Mesenchymal stem cell (in vitro differentiated cells and primary cell): ENCODE results near the gene STARD3.
A peak's percentile ranks its signal among the peaks of the same experiment; 100 is the strongest.

Experiments used
- DNase-seq: peaks from one replicate; pipeline ENCODE4 v3.0.0-alpha.2; 2013
- H2AFZ ChIP-seq: one replicate; pipeline ENCODE4 v1.6.1; 2013; ENCODE audit warnings: low read depth, mild to moderate bottlenecking, control low read depth, inconsistent platforms, low read length, moderate library complexity
- H2AK5ac ChIP-seq: 2 replicates; pipeline ENCODE4 v1.6.1; 2013; ENCODE audit warnings: low read length, moderate library complexity, mild to moderate bottlenecking, inconsistent platforms; ENCODE audit not compliant: severe bottlenecking
- H2BK120ac ChIP-seq: one replicate; pipeline ENCODE4 v1.6.1; 2013; ENCODE audit warnings: low read depth, mild to moderate bottlenecking, inconsistent platforms, low read length, moderate library complexity
- H2BK12ac ChIP-seq, 2 experiments: one replicate each; pipeline ENCODE4 v1.6.1; 2013; ENCODE audit warnings: inconsistent platforms in 2 of 2, low read length in 2 of 2, mild to moderate bottlenecking in 2 of 2, moderate library complexity in 2 of 2, control low read depth in 1 of 2
- H2BK15ac ChIP-seq: one replicate; pipeline ENCODE4 v1.6.1; 2013; ENCODE audit warnings: mild to moderate bottlenecking, low read depth, inconsistent platforms; ENCODE audit not compliant: poor library complexity, severe bottlenecking
- H2BK5ac ChIP-seq: 2 replicates; pipeline ENCODE4 v1.6.1; 2013; ENCODE audit warnings: low read depth, mild to moderate bottlenecking, low read length, control low read depth, inconsistent platforms; ENCODE audit not compliant: poor library complexity, severe bottlenecking
- H3K14ac ChIP-seq, 2 experiments: one replicate each; pipeline ENCODE4 v1.6.1; 2013; ENCODE audit warnings: inconsistent platforms in 2 of 2, low read length in 2 of 2, control low read depth in 1 of 2, mild to moderate bottlenecking in 1 of 2, moderate library complexity in 1 of 2
- H3K18ac ChIP-seq, 2 experiments: one replicate each; pipeline ENCODE4 v1.6.1; 2013; ENCODE audit warnings: inconsistent platforms in 2 of 2, low read length in 2 of 2, control low read depth in 1 of 2, low read depth in 1 of 2, mild to moderate bottlenecking in 1 of 2
- H3K23ac ChIP-seq, 2 experiments: one replicate each; pipeline ENCODE4 v1.6.1; 2013; ENCODE audit warnings: inconsistent platforms in 2 of 2, low read length in 2 of 2, mild to moderate bottlenecking in 2 of 2, moderate library complexity in 2 of 2, control low read depth in 1 of 2
- H3K27ac ChIP-seq: 2 replicates; pipeline ENCODE4 v1.5.1; 2013; ENCODE audit warnings: mild to moderate bottlenecking, moderate library complexity, low read length, control low read depth, inconsistent platforms; ENCODE audit not compliant: poor library complexity, severe bottlenecking
- H3K27me3 ChIP-seq, 2 experiments: 2 replicates each; pipeline versions ENCODE4 v1.6.1 to v1.7.0; 2013; ENCODE audit warnings: low read length in 2 of 2, mild to moderate bottlenecking in 2 of 2, moderate library complexity in 2 of 2, control low read depth in 1 of 2, inconsistent platforms in 1 of 2; ENCODE audit not compliant: control insufficient read depth in 1 of 2, insufficient read depth in 1 of 2
- H3K36me3 ChIP-seq, 2 experiments: 2 replicates each; pipeline versions ENCODE4 v1.6.1 to v1.7.0; 2013; ENCODE audit warnings: low read length in 2 of 2, control low read depth in 1 of 2, inconsistent platforms in 1 of 2, low read depth in 1 of 2, mild to moderate bottlenecking in 1 of 2; ENCODE audit not compliant: insufficient read depth in 2 of 2, control insufficient read depth in 1 of 2
- H3K4ac ChIP-seq, 2 experiments: one replicate each; pipeline ENCODE4 v1.6.1; 2013; ENCODE audit warnings: inconsistent platforms in 2 of 2, low read length in 2 of 2, mild to moderate bottlenecking in 2 of 2, moderate library complexity in 2 of 2, control low read depth in 1 of 2, low read depth in 1 of 2
- H3K4me1 ChIP-seq: 2 replicates; pipeline ENCODE4 v1.6.1; 2013; ENCODE audit warnings: low read depth, low read length, control low read depth; ENCODE audit not compliant: control insufficient read depth, insufficient read depth
- H3K4me2 ChIP-seq: 2 replicates; pipeline ENCODE4 v1.6.1; 2013; ENCODE audit warnings: low read length, mild to moderate bottlenecking, inconsistent platforms; ENCODE audit not compliant: poor library complexity, severe bottlenecking
- H3K4me3 ChIP-seq, 2 experiments: 2 replicates each; pipeline versions ENCODE4 v1.5.1 to v1.7.0; 2013; ENCODE audit warnings: low read length in 2 of 2, mild to moderate bottlenecking in 2 of 2, control low read depth in 1 of 2, low read depth in 1 of 2; ENCODE audit not compliant: insufficient read depth in 1 of 2
- H3K79me1 ChIP-seq: replicated peaks from 2 replicates; pipeline ENCODE4 v1.6.1; 2013; ENCODE audit warnings: mild to moderate bottlenecking, control low read depth, low read length, inconsistent platforms; ENCODE audit not compliant: poor library complexity, severe bottlenecking
- H3K9ac ChIP-seq: 2 replicates; pipeline ENCODE4 v1.7.0; 2013; ENCODE audit warnings: mild to moderate bottlenecking, low read length, moderate library complexity
- H3K9me3 ChIP-seq: 2 replicates; pipeline ENCODE4 v1.7.0; 2013; ENCODE audit warnings: mild to moderate bottlenecking, low read length; ENCODE audit not compliant: control insufficient read depth
- H4K8ac ChIP-seq: one replicate; pipeline ENCODE4 v1.6.1; 2013; ENCODE audit warnings: inconsistent platforms, mild to moderate bottlenecking, low read length, moderate library complexity
- H4K91ac ChIP-seq: one replicate; pipeline ENCODE4 v1.6.1; 2013; ENCODE audit warnings: mild to moderate bottlenecking, low read length, inconsistent platforms
- WGBS: methylation state at CpG from one replicate; pipeline ENCODE4 v1.1.7; 2013; ENCODE audit warnings: mixed read lengths; 5-methylcytosine and 5-hydroxymethylcytosine counted together

The STARD3 gene

DNA sequence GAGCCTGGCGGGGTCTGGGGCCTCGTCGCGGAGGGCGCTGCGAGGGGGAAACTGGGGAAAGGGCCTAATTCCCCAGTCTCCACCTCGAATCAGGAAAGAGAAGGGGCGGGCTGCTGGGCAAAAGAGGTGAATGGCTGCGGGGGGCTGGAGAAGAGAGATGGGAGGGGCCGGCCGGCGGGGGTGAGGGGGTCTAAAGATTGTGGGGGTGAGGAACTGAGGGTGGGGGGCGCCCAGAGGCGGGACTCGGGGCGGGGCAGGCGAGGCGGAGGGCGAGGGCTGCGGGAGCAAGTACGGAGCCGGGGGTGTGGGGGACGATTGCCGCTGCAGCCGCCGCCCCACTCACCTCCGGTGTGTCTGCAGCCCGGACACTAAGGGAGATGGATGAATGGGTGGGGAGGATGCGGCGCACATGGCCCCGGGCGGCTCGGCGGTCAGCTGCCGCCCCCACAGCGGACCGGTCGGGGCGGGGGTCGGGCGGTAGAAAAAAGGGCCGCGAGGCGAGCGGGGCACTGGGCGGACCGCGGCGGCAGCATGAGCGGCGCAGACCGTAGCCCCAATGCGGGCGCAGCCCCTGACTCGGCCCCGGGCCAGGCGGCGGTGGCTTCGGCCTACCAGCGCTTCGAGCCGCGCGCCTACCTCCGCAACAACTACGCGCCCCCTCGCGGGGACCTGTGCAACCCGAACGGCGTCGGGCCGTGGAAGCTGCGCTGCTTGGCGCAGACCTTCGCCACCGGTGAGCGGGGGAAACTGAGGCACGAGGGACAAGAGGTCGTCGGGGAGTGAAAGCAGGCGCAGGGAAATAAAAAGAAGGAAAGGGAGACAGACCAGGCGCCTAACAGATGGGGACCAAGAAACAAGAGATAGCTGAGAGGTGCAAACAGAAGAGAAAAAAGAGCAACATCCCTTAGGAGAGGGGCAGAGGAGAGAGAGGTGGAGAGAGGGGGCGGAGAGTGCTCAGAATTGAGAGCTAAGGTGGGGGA, 31.3 kb downstream of the STARD3 start, which contains the start of gene PNMT:
Gene PNMT (plus strand): TSS at position 509 of the 980 bp plus-strand sequence. CDS start 23 bp downstream, at position 532.
- Histone ChIP-seq H3K9ac (no peak within 1 kb of the TSS), H3K27ac (no peak within 1 kb of the TSS), H3K79me1 (peaks cover 3% of the 10 kb centered on the region), H3K27me3 (peaks cover 13 to 81% of the 10 kb centered on the region in 2 experiments), H3K4ac (no peak within 1 kb of the TSS), H3K23ac (peak within 1 kb of the TSS in 1 of 2 experiments; percentile 53), H3K4me1 (peaks cover 60% of the 10 kb centered on the region), H2AK5ac (no peak within 1 kb of the TSS), H2BK15ac (peak within 1 kb of the TSS; percentile 80), H4K8ac (peak within 1 kb of the TSS; percentile 81), H2BK12ac (no peak within 1 kb of the TSS), H3K36me3 (no peaks in the 10 kb centered on the region), H3K18ac (peak within 1 kb of the TSS; percentile 24 to 48), H2BK5ac (no peak within 1 kb of the TSS), H3K4me3 (peak within 1 kb of the TSS; percentile 37 to 47), H3K14ac (peak within 1 kb of the TSS in 1 of 2 experiments; percentile 19), H3K9me3 (no peaks in the 10 kb centered on the region), H3K4me2 (peak within 1 kb of the TSS; percentile 86), H2AFZ (peak within 1 kb of the TSS; percentile 53), H2BK120ac (peak within 1 kb of the TSS; percentile 37), H4K91ac (peak within 1 kb of the TSS; percentile 31)
- WGBS = 3% methylated on average over 69 of the region's 85 CpGs
- DNase-seq = peak; percentile 62

DNA sequence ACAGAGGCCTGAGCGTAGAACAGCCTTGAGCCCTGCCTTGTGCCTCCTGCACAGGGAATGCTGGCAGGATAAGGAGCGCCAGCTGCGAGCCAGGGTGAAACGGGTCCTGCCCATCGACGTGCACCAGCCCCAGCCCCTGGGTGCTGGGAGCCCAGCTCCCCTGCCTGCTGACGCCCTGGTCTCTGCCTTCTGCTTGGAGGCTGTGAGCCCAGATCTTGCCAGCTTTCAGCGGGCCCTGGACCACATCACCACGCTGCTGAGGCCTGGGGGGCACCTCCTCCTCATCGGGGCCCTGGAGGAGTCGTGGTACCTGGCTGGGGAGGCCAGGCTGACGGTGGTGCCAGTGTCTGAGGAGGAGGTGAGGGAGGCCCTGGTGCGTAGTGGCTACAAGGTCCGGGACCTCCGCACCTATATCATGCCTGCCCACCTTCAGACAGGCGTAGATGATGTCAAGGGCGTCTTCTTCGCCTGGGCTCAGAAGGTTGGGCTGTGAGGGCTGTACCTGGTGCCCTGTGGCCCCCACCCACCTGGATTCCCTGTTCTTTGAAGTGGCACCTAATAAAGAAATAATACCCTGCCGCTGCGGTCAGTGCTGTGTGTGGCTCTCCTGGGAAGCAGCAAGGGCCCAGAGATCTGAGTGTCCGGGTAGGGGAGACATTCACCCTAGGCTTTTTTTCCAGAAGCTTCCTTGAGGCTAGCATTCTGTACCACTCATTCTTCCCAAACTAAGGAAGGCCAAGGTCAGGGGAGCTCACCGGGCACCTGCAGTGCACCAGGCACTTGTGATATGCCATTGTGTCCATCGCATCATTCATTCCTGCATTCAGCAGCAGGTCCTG, 33.2 kb downstream of the STARD3 start:
- H3K36me3 ChIP-seq = no peaks in the 10 kb centered on the region
- no peak overlapping the region for H3K14ac ChIP-seq
- H2AFZ ChIP-seq = no peak overlapping the region
- no peak overlapping the region for H4K8ac ChIP-seq
- WGBS = 92% methylated on average over 23 of the region's 23 CpGs
- H3K9ac ChIP-seq = no peak overlapping the region
- peaks cover 13 to 79% of the 10 kb centered on the region in 2 experiments for H3K27me3 ChIP-seq
- no peak overlapping the region for H3K4ac ChIP-seq
- H3K4me3 ChIP-seq = no peak overlapping the region
- H2BK12ac ChIP-seq = no peak overlapping the region
- H2BK15ac ChIP-seq = no peak overlapping the region
- no peak overlapping the region for H4K91ac ChIP-seq
- peaks cover 61% of the 10 kb centered on the region for H3K4me1 ChIP-seq
- H2BK5ac ChIP-seq = no peak overlapping the region
- no peak overlapping the region for H3K18ac ChIP-seq
- DNase-seq = no peak
- peaks cover under 1% of the 10 kb centered on the region for H3K79me1 ChIP-seq
- H3K4me2 ChIP-seq = no peak overlapping the region
- no peak overlapping the region for H2BK120ac ChIP-seq
- no peak overlapping the region for H2AK5ac ChIP-seq
- no peak overlapping the region for H3K27ac ChIP-seq
- no peak overlapping the region for H3K23ac ChIP-seq
- no peaks in the 10 kb centered on the region for H3K9me3 ChIP-seq

DNA sequence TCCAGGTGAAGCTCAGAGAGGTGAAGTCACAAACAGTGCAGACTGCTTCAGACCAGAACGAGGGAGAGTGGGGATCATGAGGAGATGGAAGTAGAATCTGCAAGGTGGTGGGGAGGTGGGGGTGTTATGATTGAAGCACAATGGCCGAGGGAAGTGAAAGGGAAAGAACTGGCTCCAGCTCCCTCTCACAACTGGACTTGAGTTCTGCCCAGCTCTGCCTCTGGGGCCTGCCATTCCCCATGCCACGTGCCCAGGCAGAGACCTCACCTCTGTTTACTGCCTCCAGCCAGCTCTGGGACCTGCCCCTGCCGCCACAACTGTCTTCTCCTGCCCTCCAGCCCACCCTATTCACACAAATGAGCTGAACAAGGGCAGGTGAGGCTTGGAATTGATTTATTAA, 33.8 kb downstream of the STARD3 start:
- H2AK5ac ChIP-seq = no peak overlapping the region

More for the DNA sequence above, 33.8 kb downstream of the STARD3 start:
- Histone ChIP-seq H3K9ac (no peak overlapping the region), H3K4ac (no peak overlapping the region), H2AFZ (no peak overlapping the region), H3K14ac (no peak overlapping the region), H3K27me3 (peaks cover 13 to 73% of the 10 kb centered on the region in 2 experiments), H3K18ac (no peak overlapping the region), H3K4me1 (peaks cover 61% of the 10 kb centered on the region), H2BK12ac (no peak overlapping the region), H2BK120ac (no peak overlapping the region), H3K4me3 (no peak overlapping the region), H3K9me3 (no peaks in the 10 kb centered on the region), H3K4me2 (no peak overlapping the region), H3K36me3 (peaks cover 0 to under 1% of the 10 kb centered on the region in 2 experiments), H3K79me1 (no peaks in the 10 kb centered on the region), H3K27ac (no peak overlapping the region), H4K8ac (no peak overlapping the region), H4K91ac (peak overlapping the region; percentile 46), H2BK5ac (no peak overlapping the region), H2BK15ac (no peak overlapping the region), H3K23ac (no peak overlapping the region)
- no peak for DNase-seq
- 53% methylated on average over 4 of the region's 4 CpGs for WGBS
